MM.1S (cell line): ENCODE data around the gene IGFN1.

Experiments used
- EZH2 ChIP-seq: fragments of 300-600 bp; sonication (generic); optimal IDR thresholded peaks from 2 replicates; pipeline ENCODE3; 2017; ENCODE audit warnings: low read depth, mild to moderate bottlenecking, antibody characterized with exemption, low read length, mixed read lengths
- EZH2phosphoT487 ChIP-seq: fragments of 300-600 bp; sonication (generic); IDR thresholded peaks from 2 replicates; pipeline ENCODE4 v1.6.1; 2018; ENCODE audit warnings: antibody characterized with exemption, low read length

DNA sequence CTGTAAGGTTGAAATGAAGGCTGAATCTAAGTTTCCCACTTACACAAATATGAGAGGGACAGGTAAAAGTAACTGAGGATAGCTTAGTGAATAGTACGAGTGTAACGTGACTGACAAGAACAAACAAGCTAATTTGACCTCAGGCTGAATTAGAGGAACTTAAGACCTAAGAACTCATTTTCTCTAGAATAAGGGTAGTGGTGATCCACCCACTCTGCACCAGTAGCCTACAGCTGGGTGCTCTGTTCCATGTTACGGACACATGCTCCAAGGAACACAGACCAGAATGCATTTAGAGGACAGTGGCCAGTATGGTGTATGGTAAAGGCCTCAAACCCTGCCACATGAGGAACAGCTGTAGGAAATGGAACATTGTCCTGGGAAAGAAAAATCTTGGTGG, 21.4 kb upstream of the IGFN1 start:
- TF ChIP-seq EZH2 = no peak
- no peak for TF ChIP-seq EZH2phosphoT487
